Panc1 (cell line): ENCODE measurements around the gene ELOVL6. TPM values are rescaled to one million over a fixed set of nuclear protein-coding genes. Genes with fewer than 3 reads are reported as not detected.

Experiments
- ATAC-seq: fragments of 200-7000 bp; cut with Tn5 transposase; 2 replicates; pipeline ENCODE4 v1.9.1; 2020; ENCODE audit warnings: mild to moderate bottlenecking, moderate library complexity
- BruUV-seq: library from RNA; stranded (reverse); fragments of 400-500 nt; replicated peaks from 2 replicates; lab custom pipeline; 2021; lab: Mats Ljungman, UMichigan
- CTCF ChIA-PET: fragments of 300-600 bp; sonication (Branson Sonifier 250); formaldehyde crosslinking; loops from one replicate; lab custom pipeline; 2022; ENCODE audit warnings: antibody characterized with exemption; lab: Charles Lee
- POLR2A ChIA-PET: fragments of 300-600 bp; sonication (Branson Sonifier 250); formaldehyde crosslinking; loops from one replicate; lab custom pipeline; 2022; ENCODE audit warnings: antibody characterized with exemption; lab: Charles Lee
- DNase-seq: peaks from one replicate; pipeline ENCODE4 v3.0.0-alpha.2; 2010; ENCODE audit warnings: low read depth, low spot score
- H3K27ac ChIP-seq: 2 replicates; pipeline ENCODE4 v1.5.1; 2011; ENCODE audit warnings: mild to moderate bottlenecking, low read length, inconsistent platforms
- H3K27me3 ChIP-seq: fragments of 200-500 bp; sonication (Bioruptor generic); 2 replicates; pipeline ENCODE4 v1.6.0; 2014; ENCODE audit warnings: low read length, inconsistent platforms; ENCODE audit not compliant: control insufficient read depth, insufficient read depth
- H3K36me3 ChIP-seq: fragments of 200-500 bp; sonication (Bioruptor generic); 2 replicates; pipeline ENCODE4 v1.5.1; 2014; ENCODE audit warnings: inconsistent platforms, mild to moderate bottlenecking, low read length, moderate library complexity; ENCODE audit not compliant: control insufficient read depth, insufficient read depth
- H3K4me1 ChIP-seq: 2 replicates; pipeline ENCODE4 v1.5.1; 2011; ENCODE audit warnings: inconsistent platforms, mild to moderate bottlenecking, low read length, moderate library complexity; ENCODE audit not compliant: control insufficient read depth, insufficient read depth
- H3K4me3 ChIP-seq, 2 experiments: 2 replicates each; pipeline ENCODE4 v1.5.1; 2011 to 2012; ENCODE audit warnings: low read depth in 2 of 2, low read length in 2 of 2, mild to moderate bottlenecking in 2 of 2, inconsistent platforms in 1 of 2, moderate library complexity in 1 of 2
- H3K9me3 ChIP-seq: fragments of 200-500 bp; sonication (Bioruptor generic); 2 replicates; pipeline ENCODE4 v1.5.1; 2014; ENCODE audit warnings: low read depth, mild to moderate bottlenecking, inconsistent platforms, low read length, moderate library complexity; ENCODE audit not compliant: control insufficient read depth, insufficient read depth
- CTCF ChIP-seq: fragments of 450-650 bp; IDR thresholded peaks from 2 replicates; pipeline ENCODE4 v1.5.1; 2017; ENCODE audit warnings: mild to moderate bottlenecking
- POLR2AphosphoS5 ChIP-seq: IDR thresholded peaks from 2 replicates; pipeline ENCODE4 v1.6.1; 2012; ENCODE audit warnings: mild to moderate bottlenecking, low read depth, low read length, moderate library complexity
- REST ChIP-seq, 2 experiments: IDR thresholded peaks; 2 replicates each; pipeline ENCODE4 v1.6.1; 2011 to 2012; ENCODE audit warnings: low read depth in 2 of 2, control low read depth in 1 of 2, low read length in 1 of 2, mild to moderate bottlenecking in 1 of 2, moderate library complexity in 1 of 2; ENCODE audit not compliant: insufficient read depth in 1 of 2
- SIN3A ChIP-seq: IDR thresholded peaks from 2 replicates; pipeline ENCODE4 v1.6.1; 2012; ENCODE audit warnings: low read depth, mild to moderate bottlenecking, low read length, moderate library complexity, borderline replicate concordance; ENCODE audit not compliant: insufficient read depth
- TCF7L2 ChIP-seq: IDR thresholded peaks from 2 replicates; pipeline ENCODE4 v1.6.1; 2011; ENCODE audit warnings: mild to moderate bottlenecking, low read depth, low read length, inconsistent platforms
- in situ Hi-C: cut with HindIII; loops from 2 replicates; pipeline ENCODE4 v1.10.0; 2016; ENCODE audit warnings: low sequenced_read_pairs, low pct_unique_long_range_greater_than_20kb
- intact Hi-C: fragments of 100-400 bp; cut with micrococcal nuclease; formaldehyde crosslinking; loops from one replicate; pipeline ENCODE4 v1.10.0; 2022; ENCODE audit not compliant: unreplicated experiment
- total RNA-seq: library from RNA; stranded (reverse); gene quantifications from one replicate; pipeline ENCODE4 v1.2.1, GENCODE V29; 2021; ENCODE audit not compliant: unreplicated experiment

The ELOVL6 gene
- total RNA-seq, 1 experiment from 2014 or later: 0.54 TPM

DNA sequence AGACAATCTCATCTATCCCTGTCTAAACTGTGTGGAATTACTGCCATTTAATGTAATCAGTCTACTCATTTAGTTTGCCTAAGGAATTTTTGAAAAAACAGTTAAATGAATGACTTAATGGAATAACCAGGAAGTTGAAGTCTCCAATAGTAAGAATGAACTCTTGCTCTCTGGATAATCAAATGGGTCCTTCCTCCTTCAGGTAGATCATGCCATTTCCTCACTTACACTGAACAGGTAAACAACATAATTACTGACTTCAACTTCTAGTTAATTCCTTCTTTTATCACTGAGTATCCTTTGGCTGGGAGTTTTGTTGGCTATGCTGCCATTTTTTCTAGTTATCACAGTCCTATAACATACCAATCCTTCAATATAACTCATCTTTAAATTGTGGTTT is 56.0 kb downstream of the ELOVL6 start:
- ATAC-seq (no peak), DNase-seq (no peak)
- intact Hi-C loops (no loop called here), in situ Hi-C loops (no loop called here)
- TF ChIP-seq TCF7L2: no peak
- no peak for TF ChIP-seq REST (IDR thresholded peaks at IDR 0.05; ENCODE audit: insufficient read depth in 1 of 2, low read depth in 2 of 2, low read length in 1 of 2)
- Histone ChIP-seq H3K27me3 (no peaks in the 10 kb centered on the region), H3K36me3 (no peaks in the 10 kb centered on the region), H3K9me3 (no peaks in the 10 kb centered on the region), H3K27ac (no peak overlapping the region), H3K4me3 (no peak overlapping the region), H3K4me1 (no peaks in the 10 kb centered on the region)
- CTCF ChIA-PET: no interaction called here
- POLR2A ChIA-PET: no interaction called here
- no TSS peak for BruUV-seq

DNA sequence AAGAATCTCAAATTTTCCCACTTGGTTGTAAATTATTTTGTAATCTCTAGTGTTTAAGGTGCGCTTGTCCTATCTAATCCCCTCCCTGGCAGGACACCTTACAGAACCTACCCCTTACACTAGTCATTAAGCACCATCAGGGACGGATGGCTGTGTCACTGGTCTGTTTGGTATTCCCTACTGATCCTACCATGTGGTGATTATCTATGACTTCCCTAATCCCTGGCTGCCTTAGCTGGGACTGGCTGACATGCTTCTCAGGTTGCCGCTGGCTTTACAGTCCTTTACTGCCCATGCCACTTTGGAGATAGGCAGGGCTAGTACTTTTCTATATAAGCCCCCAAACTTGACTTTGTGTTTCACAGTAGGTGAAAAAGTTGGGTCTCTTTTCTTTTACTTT is 58.6 kb downstream of the ELOVL6 start:
- in situ Hi-C loops: no loop called here
- no TSS peak for BruUV-seq
- intact Hi-C loops: no loop called here
- TF ChIP-seq TCF7L2 (no peak), REST (IDR thresholded peaks at IDR 0.05; ENCODE audit: insufficient read depth in 1 of 2, low read depth in 2 of 2, low read length in 1 of 2) (no peak), POLR2AphosphoS5 (no peak), CTCF (no peak), SIN3A (no peak)
- Histone ChIP-seq H3K9me3 (no peaks in the 10 kb centered on the region), H3K27me3 (no peaks in the 10 kb centered on the region), H3K36me3 (no peaks in the 10 kb centered on the region), H3K27ac (no peak overlapping the region), H3K4me3 (no peak overlapping the region), H3K4me1 (no peaks in the 10 kb centered on the region)
- ChIA-PET CTCF (no interaction called here), POLR2A (no interaction called here)
- ATAC-seq (no peak), DNase-seq (no peak)
